GM18868 (cell line): ENCODE measurements around the gene TMEM80.

Experiments used
- ATAC-seq: cut with Tn5 transposase; IDR thresholded peaks from one replicate; pipeline ENCODE4 v1.9.1; 2021; ENCODE audit warnings: mild to moderate bottlenecking, moderate library complexity; ENCODE audit not compliant: unreplicated experiment

The TMEM80 gene

DNA sequence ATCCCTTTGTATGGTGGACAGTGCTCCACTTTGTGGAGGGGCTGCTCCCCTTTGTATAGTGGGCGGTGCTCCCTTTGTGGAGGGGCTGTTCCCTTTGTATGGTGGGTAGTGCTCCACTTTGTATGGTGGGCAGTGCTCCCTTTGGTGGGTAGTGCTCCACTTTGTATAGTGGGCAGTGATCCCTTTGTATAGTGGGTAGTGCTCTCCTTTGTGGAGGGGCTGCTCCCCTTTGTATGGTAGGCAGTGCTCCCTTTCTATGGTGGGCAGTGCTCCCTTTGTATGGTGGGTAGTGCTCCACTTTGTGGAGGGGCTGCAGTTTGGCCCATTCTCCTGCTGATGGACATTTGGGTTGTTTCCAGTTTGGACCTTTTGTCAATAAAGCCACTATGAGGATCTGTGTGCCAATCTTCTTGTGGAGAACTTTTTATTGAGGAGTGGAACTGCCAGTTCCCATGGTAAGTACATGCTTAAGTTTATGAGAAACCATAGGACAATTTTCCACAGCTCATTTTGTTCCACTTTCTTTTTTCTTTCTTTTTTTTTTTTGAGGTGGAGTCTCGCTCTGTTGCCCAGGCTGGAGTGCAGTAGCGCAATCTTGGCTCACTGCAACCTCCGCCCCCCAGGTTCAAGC, 47.1 kb downstream of the TMEM80 start:
- no peak for ATAC-seq

DNA sequence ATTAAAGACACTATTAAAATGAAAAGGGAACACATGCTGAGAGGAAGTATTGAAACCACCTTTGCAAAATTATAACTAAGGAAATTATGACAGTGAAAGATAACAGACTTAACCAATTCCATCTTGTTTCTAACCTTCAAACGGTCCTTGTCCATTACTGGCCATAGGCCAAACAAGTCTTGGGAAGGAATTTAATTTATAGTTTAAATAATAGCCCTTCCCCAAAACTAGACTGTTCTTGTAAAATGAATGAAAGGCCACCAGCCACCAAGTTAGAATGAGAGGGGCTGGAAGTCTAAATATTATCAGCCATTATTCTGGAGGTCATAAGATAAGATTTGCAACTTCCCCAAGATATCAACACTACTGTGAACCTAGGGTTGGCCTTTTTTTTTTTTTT, 49.8 kb downstream of the TMEM80 start:
- no peak for ATAC-seq

DNA sequence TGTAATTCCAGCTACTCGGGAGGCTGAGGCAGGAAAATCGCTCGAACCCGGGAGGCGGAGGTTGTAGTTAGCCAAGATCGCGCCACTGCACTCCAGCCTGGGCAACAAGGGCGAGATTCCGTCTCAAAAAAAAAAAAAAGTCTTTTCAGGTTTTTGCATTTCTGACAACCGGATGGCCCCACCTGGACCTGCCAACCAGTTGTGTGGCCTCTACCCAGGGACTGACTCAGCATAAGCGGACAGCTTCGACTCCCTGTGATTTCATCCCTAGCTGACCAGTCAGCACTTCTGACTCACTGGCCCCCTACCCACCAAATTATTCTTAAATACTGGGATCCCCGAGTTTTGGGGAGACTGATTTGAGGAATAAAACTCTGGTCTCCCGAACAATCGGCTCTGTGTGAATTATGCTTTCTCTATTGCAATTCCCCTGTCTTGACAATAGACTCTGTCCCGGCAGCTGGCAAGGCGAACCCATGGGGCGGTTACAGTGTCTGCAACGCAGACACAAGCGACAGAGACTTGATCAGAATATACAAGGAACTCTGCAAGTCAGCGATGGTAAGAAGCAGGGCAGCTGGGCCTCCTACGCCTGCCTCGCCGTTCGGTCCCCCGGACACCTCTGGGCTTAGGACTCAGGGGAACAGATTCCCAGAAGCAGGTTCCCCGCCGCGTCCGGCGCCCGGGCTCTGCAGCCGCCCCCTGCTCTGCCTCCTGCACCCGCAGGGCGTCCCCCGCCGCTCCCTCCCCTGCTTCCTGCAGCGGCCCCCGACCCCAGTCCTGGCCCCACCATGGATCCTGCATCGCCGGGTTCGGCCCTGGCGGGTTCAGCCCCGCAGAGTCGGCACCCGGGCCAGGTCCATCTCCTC, 50.9 kb downstream of the TMEM80 start:
- ATAC-seq, result peak; percentile 27

DNA sequence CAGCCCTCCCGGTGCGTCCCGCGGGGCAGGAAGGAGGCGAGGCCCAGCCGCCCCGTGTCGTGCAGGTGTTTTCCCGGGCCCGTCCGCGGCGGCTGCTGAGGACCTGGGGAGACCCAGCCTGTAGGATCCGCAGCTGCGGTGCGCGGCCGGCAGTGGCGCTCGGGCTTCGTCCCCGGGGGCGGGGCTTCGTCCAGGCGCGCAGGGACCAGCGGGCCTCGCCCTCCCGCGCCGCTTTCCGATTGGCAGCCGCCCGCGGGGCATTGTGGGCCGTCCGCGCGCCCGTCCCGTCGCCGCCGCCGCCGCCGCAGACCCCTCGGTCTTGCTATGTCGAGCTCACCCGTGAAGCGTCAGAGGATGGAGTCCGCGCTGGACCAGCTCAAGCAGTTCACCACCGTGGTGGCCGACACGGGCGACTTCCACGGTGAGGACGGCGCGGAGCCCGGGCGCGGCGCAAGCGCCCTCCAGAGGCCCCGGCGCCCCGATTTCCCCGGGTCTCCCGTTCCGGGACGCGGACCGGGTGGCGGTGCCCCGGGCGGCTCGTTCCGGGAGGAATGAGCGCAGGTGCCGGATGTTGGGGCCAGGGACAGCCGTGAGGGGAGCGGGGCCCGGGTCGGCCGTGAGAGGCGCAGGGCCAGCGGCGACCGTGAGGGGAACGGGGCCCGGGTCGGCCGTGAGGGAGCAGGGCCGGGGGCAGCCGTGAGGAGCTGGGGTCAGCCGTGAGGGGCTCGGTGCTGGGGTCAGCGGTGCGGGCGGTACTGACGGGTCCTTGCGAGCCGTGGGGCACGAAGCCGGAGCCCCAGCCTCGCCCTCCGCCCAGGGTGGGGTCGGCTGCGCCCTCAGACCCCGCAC, 51.8 kb downstream of the TMEM80 start, which contains the start of gene TALDO1:
Gene TALDO1, plus strand, starts transcription at position 307 of the 849 bp plus-strand sequence. Its CDS starts 18 bp downstream, at position 325.
- ATAC-seq, result peak; percentile 89

DNA sequence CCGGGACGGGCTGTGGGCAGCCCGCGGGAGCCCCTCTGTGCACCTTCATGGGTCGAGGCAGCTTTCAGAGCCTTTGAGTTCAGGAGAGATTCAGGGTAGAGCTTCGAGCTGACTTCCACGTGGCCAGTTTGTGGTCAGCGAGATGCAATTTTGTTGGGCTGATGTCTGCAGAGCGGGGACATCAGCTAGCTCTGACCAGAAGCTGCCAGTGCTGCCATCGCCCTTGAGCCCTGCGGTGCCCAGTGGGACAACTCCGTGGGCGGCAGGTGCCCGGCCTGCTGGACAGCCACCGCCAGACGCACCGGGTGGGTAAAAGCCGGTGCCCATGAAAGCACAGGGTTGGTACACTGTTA, 52.4 kb downstream of the TMEM80 start:
- ATAC-seq, result no peak

DNA sequence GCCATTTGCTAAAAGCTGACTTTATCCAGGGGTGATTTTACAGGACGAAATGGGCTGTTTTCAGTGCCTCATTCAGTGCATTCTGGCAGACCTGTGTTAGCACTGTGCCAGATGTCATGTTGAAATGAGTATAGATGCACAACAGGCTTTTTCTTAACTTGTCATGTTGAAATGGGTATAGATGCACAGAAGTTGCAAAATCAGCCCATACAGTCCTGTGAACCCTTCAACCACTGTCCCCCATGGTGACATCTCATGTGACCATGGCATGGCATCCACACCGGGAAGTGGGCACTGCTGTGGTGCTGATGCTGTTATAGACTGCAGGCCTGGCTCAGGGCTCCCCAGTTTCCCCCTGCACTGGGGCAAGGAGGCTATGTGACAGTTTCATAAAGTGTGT, 54.1 kb downstream of the TMEM80 start:
- no peak for ATAC-seq
